ENCODE results near the gene RIMOC1. TPM values are rescaled to one million over a fixed set of nuclear protein-coding genes. Genes with fewer than 3 reads are reported as not detected.

Gene RIMOC1
- total and polyA plus RNA-seq, 7 experiments from 2014 or later, result 10.8 to 40.6 (median 14.6) TPM

- Mint-ChIP-seq H3K4me1 (peaks cover 21 to 67% (median 58%) of the 10 kb centered on the region in 7 donors), H3K27me3 (no peaks in the 10 kb centered on the region)
Observed at GRCh38 chr5:41869151-41869723, 34.9 kb upstream of the RIMOC1 start.

GRCh38 chr5:41869724-41870626, 34.2 kb upstream of the RIMOC1 start, which contains the start of gene OXCT1:
TSS of gene OXCT1 (minus strand) at chr5:41870425. CDS start at chr5:41870358, 67 bp downstream.
- Histone ChIP-seq H3K27me3 (ENCODE audit: control insufficient read depth in 2 of 2, insufficient read depth in 2 of 2, low read length in 2 of 2) (no peaks in the 10 kb centered on the region), H3K9me3 (ENCODE audit: control insufficient read depth in 2 of 3, low read length in 3 of 3) (no peaks in the 10 kb centered on the region), H3K4me3 (ENCODE audit: low read length) (peak within 1 kb of the TSS; percentile 91), H3K4me1 (ENCODE audit: control insufficient read depth in 2 of 2, insufficient read depth in 2 of 2, low read length in 2 of 2) (peaks cover 16% of the 10 kb centered on the region in 2 donors), H3K36me3 (ENCODE audit: control insufficient read depth in 2 of 3, insufficient read depth in 3 of 3, low read length in 3 of 3) (peaks cover 0 to 8% (median 0%) of the 10 kb centered on the region in 3 experiments), H3K27ac (ENCODE audit: low read depth, low read length) (peak within 1 kb of the TSS; percentile 97)
- Mint-ChIP-seq H3K27ac (peak within 1 kb of the TSS; percentile 89 to 98 (median 97)), H3K27me3 (no peaks in the 10 kb centered on the region), H3K4me3 (peak within 1 kb of the TSS; percentile 85 to 94 (median 90)), H3K9me3 (peaks cover 0 to 2% (median 0%) of the 10 kb centered on the region in 11 donors), H3K4me1 (peaks cover 18 to 63% (median 57%) of the 10 kb centered on the region in 7 donors), H3K36me3 (peaks cover 0 to 5% (median 0%) of the 10 kb centered on the region in 5 donors)
- ChIA-PET CTCF (no interaction called here), POLR2A (interaction anchor here (0.9 to 4.1 kb wide), 9 partner anchors 11 to 1251 kb away, joined by 3 to 62 read pairs (median 5); partner anchors contain the start of genes FBXO4, RIMOC1, RPL37 and ZNF131)
- intact Hi-C loops (cut with micrococcal nuclease), result loop anchor here (1.0 to 10.0 kb wide), 15 partner anchors 14 to 1733 kb away; partner anchors contain the start of genes FBXO4 (in 2 of the 2), HMGCS1 (in 2 of the 2), RIMOC1 (in 2 of the 2) and NNT (in 1 of the 2)
- DNase-seq (peak; percentile 88 to 96 (median 95)), ATAC-seq (peak; percentile 97)

More at GRCh38 chr5:41869151-41869723, 34.9 kb upstream of the RIMOC1 start:
- ATAC-seq (no peak), DNase-seq (peak in 4 of 9 donors; percentile 12 to 41 (median 16))
- peak overlapping the region; percentile 97 for H3K27ac ChIP-seq (ENCODE audit: low read depth, low read length)
- H3K9me3 ChIP-seq (ENCODE audit: control insufficient read depth in 2 of 3, low read length in 3 of 3), result no peaks in the 10 kb centered on the region
- CTCF ChIA-PET, result no interaction called here
- H3K27me3 ChIP-seq (ENCODE audit: control insufficient read depth in 2 of 2, insufficient read depth in 2 of 2, low read length in 2 of 2), result no peaks in the 10 kb centered on the region
- H3K4me3 ChIP-seq (ENCODE audit: low read length), result peak overlapping the region; percentile 91
- intact Hi-C loops (cut with micrococcal nuclease), result no loop called here
- peaks cover 0 to 2% (median 0%) of the 10 kb centered on the region in 11 donors for H3K9me3 Mint-ChIP-seq
- peak overlapping the region; percentile 89 to 98 (median 97) for H3K27ac Mint-ChIP-seq
- peaks cover 0 to 5% (median 0%) of the 10 kb centered on the region in 5 donors for H3K36me3 Mint-ChIP-seq
- POLR2A ChIA-PET, result interaction anchor here (1.1 to 4.1 kb wide), 3 partner anchors 35 to 1615 kb away, joined by 4 to 62 read pairs (median 30); partner anchors contain the start of genes FBXO4 and RIMOC1
- peak overlapping the region; percentile 85 to 94 (median 90) for H3K4me3 Mint-ChIP-seq
- H3K36me3 ChIP-seq (ENCODE audit: control insufficient read depth in 2 of 3, insufficient read depth in 3 of 3, low read length in 3 of 3), result peaks cover 0 to 8% (median 0%) of the 10 kb centered on the region in 3 experiments
- H3K4me1 ChIP-seq (ENCODE audit: control insufficient read depth in 2 of 2, insufficient read depth in 2 of 2, low read length in 2 of 2), result peaks cover 16% of the 10 kb centered on the region in 2 donors

DNA sequence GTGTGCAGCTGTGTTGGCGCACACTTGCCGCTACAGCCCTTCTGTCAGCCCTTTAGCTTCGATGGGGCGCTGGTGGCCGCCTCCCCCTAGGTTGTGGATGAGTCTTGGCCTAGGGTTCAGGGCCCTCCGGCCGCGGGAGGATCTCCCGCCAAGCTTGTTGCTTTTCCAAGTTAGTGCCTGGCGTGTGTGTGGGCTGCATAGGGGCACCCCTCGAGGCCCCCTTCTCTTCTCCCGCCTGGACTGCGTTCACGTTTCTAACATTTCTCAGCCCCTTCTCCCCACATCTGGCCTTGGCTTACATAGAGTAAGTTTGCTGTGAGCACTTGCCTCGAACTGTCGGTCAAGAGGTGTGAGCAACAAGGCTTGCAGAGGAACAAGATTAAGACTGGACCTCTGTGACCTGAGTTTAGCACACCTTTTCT, 33.5 kb upstream of the RIMOC1 start:
- DNase-seq, result no peak
- peak overlapping the region; percentile 97 for H3K27ac ChIP-seq (ENCODE audit: low read depth, low read length)
- H3K4me3 ChIP-seq (ENCODE audit: low read length), result peak overlapping the region; percentile 91
- H3K9me3 Mint-ChIP-seq, result peaks cover 0 to 2% (median 0%) of the 10 kb centered on the region in 11 donors
- POLR2A ChIA-PET, result interaction anchor here (0.9 to 4.1 kb wide), 10 partner anchors 11 to 1250 kb away, joined by 3 to 62 read pairs (median 4); partner anchors contain the start of genes FBXO4, RIMOC1, RPL37 and ZNF131
- H3K4me1 ChIP-seq (ENCODE audit: control insufficient read depth in 2 of 2, insufficient read depth in 2 of 2, low read length in 2 of 2), result peaks cover 16% of the 10 kb centered on the region in 2 donors
- intact Hi-C loops (cut with micrococcal nuclease), result loop anchor here (1.0 to 10.0 kb wide), 15 partner anchors 14 to 1732 kb away; partner anchors contain the start of genes FBXO4 (in 2 of the 2), HMGCS1 (in 2 of the 2), RIMOC1 (in 2 of the 2) and NNT (in 1 of the 2)
- peaks cover 13 to 60% (median 56%) of the 10 kb centered on the region in 7 donors for H3K4me1 Mint-ChIP-seq
- CTCF ChIA-PET, result interaction anchor here (1.6 kb wide), 1 partner anchor 33 kb away, joined by 5 read pairs; the partner anchor contains the start of gene RIMOC1
- ATAC-seq, result no peak
- peak overlapping the region; percentile 89 to 98 (median 97) for H3K27ac Mint-ChIP-seq
- H3K27me3 Mint-ChIP-seq, result no peaks in the 10 kb centered on the region
- peaks cover 0 to 8% (median 0%) of the 10 kb centered on the region in 3 experiments for H3K36me3 ChIP-seq (ENCODE audit: control insufficient read depth in 2 of 3, insufficient read depth in 3 of 3, low read length in 3 of 3)
- peak overlapping the region; percentile 85 to 94 (median 90) for H3K4me3 Mint-ChIP-seq
- no peaks in the 10 kb centered on the region for H3K27me3 ChIP-seq (ENCODE audit: control insufficient read depth in 2 of 2, insufficient read depth in 2 of 2, low read length in 2 of 2)
- no peaks in the 10 kb centered on the region for H3K9me3 ChIP-seq (ENCODE audit: control insufficient read depth in 2 of 3, low read length in 3 of 3)
- peaks cover 0 to 5% (median 0%) of the 10 kb centered on the region in 5 donors for H3K36me3 Mint-ChIP-seq

DNA sequence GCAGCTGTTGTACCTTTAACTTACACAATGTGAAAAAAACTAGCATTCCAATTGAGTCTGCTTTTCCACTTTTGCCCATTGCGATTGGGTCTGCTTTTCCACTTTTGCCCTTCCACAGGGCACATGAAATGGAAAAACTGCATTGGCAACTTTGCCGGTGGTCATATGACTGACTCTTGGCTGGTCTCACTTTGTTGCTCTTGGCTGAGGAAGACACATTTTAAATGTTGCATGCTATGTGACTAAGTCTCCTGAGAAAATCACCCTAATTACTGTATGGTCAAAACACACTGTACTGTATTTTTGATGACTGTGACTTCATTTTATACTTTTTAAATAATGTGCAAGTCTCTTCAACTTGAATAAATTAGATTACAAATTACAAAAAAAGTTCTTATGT, 32.3 kb upstream of the RIMOC1 start:
- Histone ChIP-seq H3K36me3 (ENCODE audit: control insufficient read depth in 2 of 3, insufficient read depth in 3 of 3, low read length in 3 of 3) (peaks cover 0 to 8% (median 0%) of the 10 kb centered on the region in 3 experiments), H3K27me3 (ENCODE audit: control insufficient read depth in 2 of 2, insufficient read depth in 2 of 2, low read length in 2 of 2) (no peaks in the 10 kb centered on the region), H3K9me3 (ENCODE audit: control insufficient read depth in 2 of 3, low read length in 3 of 3) (no peaks in the 10 kb centered on the region), H3K4me3 (ENCODE audit: low read length) (no peak overlapping the region), H3K4me1 (ENCODE audit: control insufficient read depth in 2 of 2, insufficient read depth in 2 of 2, low read length in 2 of 2) (peaks cover 16% of the 10 kb centered on the region in 2 donors), H3K27ac (ENCODE audit: low read depth, low read length) (peak overlapping the region; percentile 97)
- Mint-ChIP-seq H3K4me1 (peaks cover 13 to 48% (median 45%) of the 10 kb centered on the region in 7 donors), H3K27me3 (no peaks in the 10 kb centered on the region), H3K27ac (peak overlapping the region in 5 of 9 donors; percentile 59 to 98 (median 97)), H3K36me3 (peaks cover 0 to 5% (median 0%) of the 10 kb centered on the region in 5 donors), H3K4me3 (no peak overlapping the region), H3K9me3 (peaks cover 0 to 2% (median 0%) of the 10 kb centered on the region in 11 donors)
- DNase-seq (no peak), ATAC-seq (no peak)
- intact Hi-C loops (cut with micrococcal nuclease), result loop anchor here in 1 of 2 donors (2.0 to 10.0 kb wide), 4 partner anchors 1147 to 1731 kb away; partner anchors contain the start of genes HMGCS1 and NNT
- ChIA-PET CTCF (interaction anchor here (0.6 to 1.6 kb wide), 2 partner anchors 32 to 54 kb away, joined by 3 to 5 read pairs; partner anchors contain the start of genes FBXO4 and RIMOC1), POLR2A (interaction anchor here (0.6 to 4.1 kb wide), 4 partner anchors 32 to 1170 kb away, joined by 3 to 62 read pairs (median 16); partner anchors contain the start of genes FBXO4 and RIMOC1)

- ATAC-seq (no peak), DNase-seq (no peak)
- H3K9me3 ChIP-seq (ENCODE audit: control insufficient read depth in 2 of 3, low read length in 3 of 3), result no peaks in the 10 kb centered on the region
- no peak overlapping the region for H3K4me3 ChIP-seq (ENCODE audit: low read length)
- no peaks in the 10 kb centered on the region for H3K27me3 ChIP-seq (ENCODE audit: control insufficient read depth in 2 of 2, insufficient read depth in 2 of 2, low read length in 2 of 2)
- H3K27ac Mint-ChIP-seq, result peak overlapping the region in 3 of 9 donors; percentile 2 to 45 (median 44)
- H3K36me3 Mint-ChIP-seq, result no peaks in the 10 kb centered on the region
- peaks cover 7 to 10% of the 10 kb centered on the region in 2 donors for H3K4me1 ChIP-seq (ENCODE audit: control insufficient read depth in 2 of 2, insufficient read depth in 2 of 2, low read length in 2 of 2)
- intact Hi-C loops (cut with micrococcal nuclease), result loop anchor here (1.0 to 10.0 kb wide), 2 partner anchors 17 to 1190 kb away; no protein-coding TSS in a partner anchor
- H3K9me3 Mint-ChIP-seq, result no peaks in the 10 kb centered on the region
- H3K4me1 Mint-ChIP-seq, result peaks cover 3 to 23% (median 22%) of the 10 kb centered on the region in 7 donors
- H3K4me3 Mint-ChIP-seq, result peak overlapping the region in 3 of 10 donors; percentile 50 to 72 (median 58)
- H3K27me3 Mint-ChIP-seq, result peaks cover 0 to 7% (median 5%) of the 10 kb centered on the region in 5 donors
- ChIA-PET CTCF (interaction anchor here (0.6 kb wide), 1 partner anchor 35 kb away, joined by 3 read pairs; no protein-coding TSS in a partner anchor), POLR2A (interaction anchor here (0.6 to 4.0 kb wide), 3 partner anchors 30 to 1602 kb away, joined by 4 to 27 read pairs (median 5); partner anchors contain the start of genes FBXO4 and RIMOC1)
- no peak overlapping the region for H3K27ac ChIP-seq (ENCODE audit: low read depth, low read length)
- peaks cover 0 to 6% (median 0%) of the 10 kb centered on the region in 3 experiments for H3K36me3 ChIP-seq (ENCODE audit: control insufficient read depth in 2 of 3, insufficient read depth in 3 of 3, low read length in 3 of 3)
Observed at GRCh38 chr5:41874512-41875060, 29.6 kb upstream of the RIMOC1 start.

All from naive thymus-derived CD4-positive, alpha-beta T cell (primary cell).